ENCODE results near the gene MGAT5. TPM values are rescaled to one million over a fixed set of nuclear protein-coding genes. Genes with fewer than 3 reads are reported as not detected.

MGAT5 gene
- total and polyA plus RNA-seq, 7 donors, result 1.1 to 7.0 (median 2.1) TPM

- peaks cover 7% of the 10 kb centered on the region for H3K9me3 ChIP-seq
- WGBS, 3 donors, result 85 to 97% (median 95%) methylated on average over 3 of the region's 3 CpGs
- no peak for TF ChIP-seq CTCF (IDR thresholded peaks at IDR 0.05)
- DNase-seq, result no peak
- H3K36me3 ChIP-seq (ENCODE audit: insufficient read depth in 1 of 2, low read depth in 1 of 2), result no peaks in the 10 kb centered on the region
- H3K27me3 ChIP-seq (ENCODE audit: insufficient read depth in 3 of 3, low read length in 2 of 3), result no peaks in the 10 kb centered on the region
- peaks cover 4% of the 10 kb centered on the region for H3K4me1 ChIP-seq
- H3K27ac ChIP-seq, result no peak overlapping the region
- H3K4me3 ChIP-seq, result no peak overlapping the region
- intact Hi-C loops (cut with DNase I), result no loop called here
- ATAC-seq, result no peak
These were observed 22.4 kb upstream of the MGAT5 start for GRCh38 chr2:134231301-134231964.

DNA sequence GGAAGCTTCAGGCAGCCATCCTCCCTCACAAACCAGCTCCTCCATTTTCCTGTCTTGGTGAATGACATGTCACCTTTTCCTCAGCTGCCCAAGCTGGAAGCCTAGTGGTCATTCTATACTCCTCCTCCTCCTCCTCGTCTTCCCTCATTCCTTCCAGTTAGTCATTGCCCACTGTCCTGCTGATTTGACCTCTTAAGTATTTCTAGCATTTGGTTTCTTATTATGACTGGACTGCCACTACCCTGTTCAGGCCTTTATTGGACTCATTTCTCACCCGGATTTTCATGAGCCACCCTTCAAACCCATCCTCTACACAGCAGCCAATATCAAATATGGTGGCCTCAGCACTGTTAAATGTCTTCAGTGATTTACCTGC is 21.9 kb upstream of the MGAT5 start:
- Histone ChIP-seq H3K27me3 (ENCODE audit: insufficient read depth in 3 of 3, low read length in 2 of 3) (no peaks in the 10 kb centered on the region), H3K9me3 (peaks cover 7% of the 10 kb centered on the region), H3K27ac (no peak overlapping the region), H3K4me3 (no peak overlapping the region), H3K36me3 (ENCODE audit: insufficient read depth in 1 of 2, low read depth in 1 of 2) (no peaks in the 10 kb centered on the region), H3K4me1 (peaks cover 4% of the 10 kb centered on the region)
- DNase-seq (no peak), ATAC-seq (no peak)
- TF ChIP-seq CTCF (IDR thresholded peaks at IDR 0.05), result no peak
- intact Hi-C loops (cut with DNase I), result no loop called here
- 63 to 75% (median 64%) methylated on average over 2 of the region's 2 CpGs for WGBS, 3 donors

GRCh38 chr2:134232461-134232860 is 21.4 kb upstream of the MGAT5 start:
- no peak overlapping the region for H3K4me3 ChIP-seq
- intact Hi-C loops (cut with DNase I), result no loop called here
- ATAC-seq (no peak), DNase-seq (no peak)
- H3K27me3 ChIP-seq (ENCODE audit: insufficient read depth in 3 of 3, low read length in 2 of 3), result no peaks in the 10 kb centered on the region
- 36 to 59% (median 51%) methylated on average over 1 of the region's 1 CpG for WGBS, 3 donors
- H3K9me3 ChIP-seq, result peaks cover 7% of the 10 kb centered on the region
- H3K36me3 ChIP-seq (ENCODE audit: insufficient read depth in 1 of 2, low read depth in 1 of 2), result no peaks in the 10 kb centered on the region
- no peak overlapping the region for H3K27ac ChIP-seq
- no peak for TF ChIP-seq CTCF (IDR thresholded peaks at IDR 0.05)
- H3K4me1 ChIP-seq, result peaks cover 4% of the 10 kb centered on the region

GRCh38 chr2:134232868-134233727 is 20.8 kb upstream of the MGAT5 start:
- H3K9me3 ChIP-seq, result peaks cover 6% of the 10 kb centered on the region
- no peak for TF ChIP-seq CTCF (IDR thresholded peaks at IDR 0.05)
- no peak for ATAC-seq
- WGBS, 3 donors, result 93 to 95% (median 94%) methylated on average over 2 of the region's 2 CpGs
- no peaks in the 10 kb centered on the region for H3K27me3 ChIP-seq (ENCODE audit: insufficient read depth in 3 of 3, low read length in 2 of 3)
- no peak overlapping the region for H3K27ac ChIP-seq
- H3K36me3 ChIP-seq (ENCODE audit: insufficient read depth in 1 of 2, low read depth in 1 of 2), result no peaks in the 10 kb centered on the region
- DNase-seq, result no peak
- intact Hi-C loops (cut with DNase I), result no loop called here
- H3K4me1 ChIP-seq, result peaks cover 4% of the 10 kb centered on the region
- no peak overlapping the region for H3K4me3 ChIP-seq

Measured in psoas muscle (tissue), 8 donors.